Measurements from ENCODE around the gene SLIT3. TPM values are rescaled to one million over a fixed set of nuclear protein-coding genes. Genes with fewer than 3 reads are reported as not detected.

The SLIT3 gene
- total RNA-seq, 1 donor from 2014 or later, result 52.8 TPM

- Histone ChIP-seq H3K36me3 (no peaks in the 10 kb centered on the region), H3K4me3 (no peak overlapping the region), H3K27me3 (no peaks in the 10 kb centered on the region), H3K4me1 (no peaks in the 10 kb centered on the region), H3K9me3 (no peaks in the 10 kb centered on the region), H3K27ac (no peak overlapping the region)
- no peak for TF ChIP-seq CTCF (IDR thresholded peaks at IDR 0.05)
- TF ChIP-seq POLR2AphosphoS5 (IDR thresholded peaks at IDR 0.05; ENCODE audit: insufficient read depth in 1 of 2, low read depth in 1 of 2), result no peak
- TF ChIP-seq POLR2A (IDR thresholded peaks at IDR 0.05), result no peak
- intact Hi-C loops (cut with DNase I), result no loop called here
- DNase-seq (ENCODE audit: extremely low spot score in 2 of 2), result no peak
Measured at GRCh38 chr5:168944004-168944403, 356.9 kb downstream of the SLIT3 start.

- TF ChIP-seq CTCF (IDR thresholded peaks at IDR 0.05) (no peak), POLR2AphosphoS5 (IDR thresholded peaks at IDR 0.05; ENCODE audit: insufficient read depth in 1 of 2, low read depth in 1 of 2) (no peak), POLR2A (IDR thresholded peaks at IDR 0.05) (no peak)
- Histone ChIP-seq H3K27ac (no peak overlapping the region), H3K27me3 (no peaks in the 10 kb centered on the region), H3K36me3 (no peaks in the 10 kb centered on the region), H3K9me3 (no peaks in the 10 kb centered on the region), H3K4me3 (no peak overlapping the region), H3K4me1 (no peaks in the 10 kb centered on the region)
- no peak for DNase-seq (ENCODE audit: extremely low spot score in 2 of 2)
- intact Hi-C loops (cut with DNase I), result no loop called here
Measured at GRCh38 chr5:168943091-168943884, 357.7 kb downstream of the SLIT3 start.

GRCh38 chr5:168941901-168942300 lies 359.0 kb downstream of the SLIT3 start:
- no peak for DNase-seq (ENCODE audit: extremely low spot score in 2 of 2)
- H3K27me3 ChIP-seq, result no peaks in the 10 kb centered on the region
- intact Hi-C loops (cut with DNase I), result no loop called here
- TF ChIP-seq POLR2A (IDR thresholded peaks at IDR 0.05) (no peak), CTCF (IDR thresholded peaks at IDR 0.05) (no peak), POLR2AphosphoS5 (IDR thresholded peaks at IDR 0.05; ENCODE audit: insufficient read depth in 1 of 2, low read depth in 1 of 2) (no peak)
- H3K27ac ChIP-seq, result no peak overlapping the region
- no peaks in the 10 kb centered on the region for H3K36me3 ChIP-seq
- no peak overlapping the region for H3K4me3 ChIP-seq
- no peaks in the 10 kb centered on the region for H3K4me1 ChIP-seq
- no peaks in the 10 kb centered on the region for H3K9me3 ChIP-seq

- TF ChIP-seq CTCF (IDR thresholded peaks at IDR 0.05) (no peak), POLR2A (IDR thresholded peaks at IDR 0.05) (no peak), POLR2AphosphoS5 (IDR thresholded peaks at IDR 0.05; ENCODE audit: insufficient read depth in 1 of 2, low read depth in 1 of 2) (no peak)
- Histone ChIP-seq H3K36me3 (no peaks in the 10 kb centered on the region), H3K4me1 (no peaks in the 10 kb centered on the region), H3K27me3 (no peaks in the 10 kb centered on the region), H3K4me3 (no peak overlapping the region), H3K9me3 (no peaks in the 10 kb centered on the region), H3K27ac (no peak overlapping the region)
- no peak for DNase-seq (ENCODE audit: extremely low spot score in 2 of 2)
- intact Hi-C loops (cut with DNase I), result no loop called here
Measured at GRCh38 chr5:168940712-168941111, 360.2 kb downstream of the SLIT3 start.

- TF ChIP-seq POLR2A (IDR thresholded peaks at IDR 0.05) (no peak), CTCF (IDR thresholded peaks at IDR 0.05) (no peak), POLR2AphosphoS5 (IDR thresholded peaks at IDR 0.05; ENCODE audit: insufficient read depth in 1 of 2, low read depth in 1 of 2) (no peak)
- H3K4me1 ChIP-seq, result no peaks in the 10 kb centered on the region
- no peaks in the 10 kb centered on the region for H3K9me3 ChIP-seq
- no peaks in the 10 kb centered on the region for H3K27me3 ChIP-seq
- no peak for DNase-seq (ENCODE audit: extremely low spot score in 2 of 2)
- H3K36me3 ChIP-seq, result no peaks in the 10 kb centered on the region
- intact Hi-C loops (cut with DNase I), result no loop called here
- no peak overlapping the region for H3K27ac ChIP-seq
- no peak overlapping the region for H3K4me3 ChIP-seq
Measured at GRCh38 chr5:168939887-168940544, 360.9 kb downstream of the SLIT3 start.
